ENCODE data around the gene CLCN2.

DNA sequence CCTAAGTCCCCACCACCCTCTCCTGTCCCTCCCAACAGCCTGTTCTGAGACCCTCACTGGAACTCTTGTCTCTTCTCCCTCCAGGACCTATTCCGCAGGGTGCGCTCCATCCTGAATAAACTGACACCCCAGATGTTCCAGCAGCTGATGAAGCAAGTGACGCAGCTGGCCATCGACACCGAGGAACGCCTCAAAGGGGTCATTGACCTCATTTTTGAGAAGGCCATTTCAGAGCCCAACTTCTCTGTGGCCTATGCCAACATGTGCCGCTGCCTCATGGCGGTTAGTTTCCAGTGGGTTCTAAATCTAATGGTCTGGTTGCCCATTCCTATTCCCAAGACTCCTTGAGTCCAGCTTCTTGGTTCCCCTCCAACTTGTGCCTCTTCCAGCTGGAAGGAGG is 37.7 kb downstream of the CLCN2 start:
- TF ChIP-seq, protein P1, sequence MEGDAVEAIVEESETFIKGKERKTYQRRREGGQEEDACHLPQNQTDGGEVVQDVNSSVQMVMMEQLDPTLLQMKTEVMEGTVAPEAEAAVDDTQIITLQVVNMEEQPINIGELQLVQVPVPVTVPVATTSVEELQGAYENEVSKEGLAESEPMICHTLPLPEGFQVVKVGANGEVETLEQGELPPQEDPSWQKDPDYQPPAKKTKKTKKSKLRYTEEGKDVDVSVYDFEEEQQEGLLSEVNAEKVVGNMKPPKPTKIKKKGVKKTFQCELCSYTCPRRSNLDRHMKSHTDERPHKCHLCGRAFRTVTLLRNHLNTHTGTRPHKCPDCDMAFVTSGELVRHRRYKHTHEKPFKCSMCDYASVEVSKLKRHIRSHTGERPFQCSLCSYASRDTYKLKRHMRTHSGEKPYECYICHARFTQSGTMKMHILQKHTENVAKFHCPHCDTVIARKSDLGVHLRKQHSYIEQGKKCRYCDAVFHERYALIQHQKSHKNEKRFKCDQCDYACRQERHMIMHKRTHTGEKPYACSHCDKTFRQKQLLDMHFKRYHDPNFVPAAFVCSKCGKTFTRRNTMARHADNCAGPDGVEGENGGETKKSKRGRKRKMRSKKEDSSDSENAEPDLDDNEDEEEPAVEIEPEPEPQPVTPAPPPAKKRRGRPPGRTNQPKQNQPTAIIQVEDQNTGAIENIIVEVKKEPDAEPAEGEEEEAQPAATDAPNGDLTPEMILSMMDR (IDR thresholded peaks at IDR 0.05; ENCODE audit: low read length) = no peak
- no peak for TF ChIP-seq EZH2 (IDR thresholded peaks at IDR 0.05; ENCODE audit: borderline replicate concordance, low read length)

Data from OCI-LY1 (cell line).